HG03175 (cell line): ENCODE results near the gene RABEP1.
A peak's percentile ranks its signal among the peaks of the same experiment; 100 is the strongest.
"Not testable (repeated sequence)": the region's sequence is repeated elsewhere in the genome, so short reads cannot be mapped to it uniquely, and the experiment has no call there.

Source experiments
- ATAC-seq: cut with Tn5 transposase; IDR thresholded peaks from one replicate; pipeline ENCODE4 v1.9.1; 2021; ENCODE audit warnings: mild to moderate bottlenecking, moderate library complexity; ENCODE audit not compliant: unreplicated experiment

The RABEP1 gene

GRCh38 chr17:5281814-5282641 is at the start of gene RABEP1:
Gene RABEP1 (plus strand): TSS chr17:5282284. CDS start chr17:5282487, 203 bp downstream.
- ATAC-seq: no peak

- ATAC-seq: not testable (repeated sequence)
Observed at GRCh38 chr17:5233492-5233891, 48.6 kb upstream of the RABEP1 start.

- ATAC-seq: peak; percentile 64
Observed at GRCh38 chr17:5234645-5235576, 47.2 kb upstream of the RABEP1 start, which contains the start of gene SCIMP. Gene SCIMP (minus strand): TSS chr17:5234860. CDS start chr17:5234755, 105 bp downstream.

GRCh38 chr17:5236938-5237540 is 45.0 kb upstream of the RABEP1 start:
- no peak for ATAC-seq

- peak; percentile 31 for ATAC-seq
Observed at GRCh38 chr17:5237541-5238016, 44.5 kb upstream of the RABEP1 start.

- ATAC-seq: no peak
Observed at GRCh38 chr17:5238333-5238732, 43.8 kb upstream of the RABEP1 start.

- ATAC-seq: not testable (repeated sequence)
Observed at GRCh38 chr17:5239769-5240168, 42.3 kb upstream of the RABEP1 start.

- peak; percentile 70 for ATAC-seq
Observed at GRCh38 chr17:5241861-5242671, 40.0 kb upstream of the RABEP1 start.

- ATAC-seq: no peak
Observed at GRCh38 chr17:5247621-5248020, 34.5 kb upstream of the RABEP1 start.

GRCh38 chr17:5248821-5249479 is 33.1 kb upstream of the RABEP1 start:
- no peak for ATAC-seq

GRCh38 chr17:5249615-5250014 is 32.5 kb upstream of the RABEP1 start:
- no peak for ATAC-seq

- ATAC-seq: no peak
Observed at GRCh38 chr17:5254414-5254813, 27.7 kb upstream of the RABEP1 start.

- ATAC-seq: no peak
Observed at GRCh38 chr17:5254903-5255521, 27.1 kb upstream of the RABEP1 start.

- no peak for ATAC-seq
Observed at GRCh38 chr17:5257124-5257523, 25.0 kb upstream of the RABEP1 start.

- no peak for ATAC-seq
Observed at GRCh38 chr17:5260542-5260941, 21.5 kb upstream of the RABEP1 start.

- no peak for ATAC-seq
Observed at GRCh38 chr17:5262416-5262991, 19.6 kb upstream of the RABEP1 start.

- ATAC-seq: no peak
Observed at GRCh38 chr17:5263441-5263840, 18.6 kb upstream of the RABEP1 start.

- no peak for ATAC-seq
Observed at GRCh38 chr17:5264893-5265292, 17.2 kb upstream of the RABEP1 start.
